T-helper 2 cell treated with Interferon-gamma antibody and Interleukin-4, amounts not matched to agents 100 ng/mL and 5 ng/mL, for 36 hours (primary cell): ENCODE data around the gene MYRIP. TPM values are rescaled to one million over a fixed set of nuclear protein-coding genes. Genes with fewer than 3 reads are reported as not detected.

Experiments used
- intact Hi-C: fragments of 100-400 bp; cut with micrococcal nuclease; formaldehyde crosslinking; loops from one replicate; pipeline ENCODE4 v1.15.1; 2023
- total RNA-seq: library from RNA; stranded (reverse); gene quantifications from 2 replicates; pipeline ENCODE4 v1.2.3, GENCODE V29; 2022

Gene MYRIP
- total RNA-seq, 1 donor from 2014 or later: not detected

DNA sequence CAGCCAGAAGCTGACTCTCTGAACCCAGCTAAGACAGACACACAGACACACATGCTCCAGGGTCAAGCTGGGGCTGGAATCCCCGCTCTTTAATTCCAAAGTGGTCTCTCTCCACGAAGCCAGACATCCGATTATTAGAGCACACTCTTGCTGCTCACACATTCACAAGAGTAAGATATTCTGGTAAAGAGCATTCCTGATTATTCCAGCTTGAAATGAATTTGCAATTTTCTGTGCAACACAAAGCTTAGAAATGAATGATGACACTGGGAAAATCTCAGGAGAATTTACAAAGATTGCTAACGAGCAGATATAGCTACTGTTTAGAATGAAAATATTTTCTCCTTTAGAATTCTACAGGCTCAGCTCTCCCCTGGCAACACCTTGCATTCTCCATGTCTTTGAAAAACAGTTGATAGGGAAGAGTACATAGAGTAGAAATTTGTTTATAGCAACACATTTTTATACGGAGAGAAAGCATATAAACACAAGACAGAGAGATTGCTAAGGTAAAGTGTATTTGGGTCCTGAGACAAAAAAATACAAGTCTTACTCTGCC lies 419.5 kb downstream of the MYRIP start:
- intact Hi-C loops: no loop called here

GRCh38 chr3:40229386-40229785 lies 420.0 kb downstream of the MYRIP start:
- intact Hi-C loops: no loop called here

DNA sequence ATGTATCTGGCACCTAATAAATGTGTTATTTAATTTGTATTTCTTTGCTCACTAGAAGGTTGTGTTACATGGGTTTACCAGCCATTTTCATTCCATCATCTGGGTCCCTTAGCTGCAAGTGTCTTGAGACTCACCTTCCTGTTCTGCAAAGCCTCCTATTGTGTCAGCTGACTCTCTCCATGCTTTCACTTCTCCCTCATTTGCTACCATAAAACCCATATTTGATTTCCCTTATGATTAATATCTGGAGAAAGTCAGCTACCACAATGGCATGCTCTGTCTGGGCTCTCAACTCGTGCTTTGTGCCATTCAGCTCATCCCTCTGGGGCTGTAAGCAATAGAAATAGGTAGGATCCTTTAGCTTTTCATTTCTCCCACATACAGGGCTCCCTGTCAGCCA lies 420.6 kb downstream of the MYRIP start:
- intact Hi-C loops: no loop called here

- intact Hi-C loops: no loop called here
Observed at GRCh38 chr3:40230382-40230781, 421.0 kb downstream of the MYRIP start.

DNA sequence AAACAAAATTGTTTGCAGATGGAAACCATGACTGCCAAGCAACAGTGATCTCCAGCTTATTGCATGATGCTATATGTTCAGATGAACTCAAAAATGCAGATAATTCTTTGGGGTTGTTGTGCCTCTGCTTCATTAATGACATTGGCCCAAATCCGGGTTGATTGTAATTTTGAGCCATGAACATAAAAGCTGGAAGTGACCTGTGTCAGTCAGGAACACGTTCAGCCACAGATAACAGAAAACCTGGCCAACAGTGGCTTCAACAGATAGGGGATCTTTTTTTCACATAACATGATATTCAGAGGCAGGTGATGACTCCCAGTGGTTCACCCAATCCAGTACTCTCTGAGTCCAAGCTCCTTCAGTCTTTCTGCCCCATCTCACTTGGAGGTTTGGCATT lies 423.2 kb downstream of the MYRIP start:
- intact Hi-C loops: no loop called here

DNA sequence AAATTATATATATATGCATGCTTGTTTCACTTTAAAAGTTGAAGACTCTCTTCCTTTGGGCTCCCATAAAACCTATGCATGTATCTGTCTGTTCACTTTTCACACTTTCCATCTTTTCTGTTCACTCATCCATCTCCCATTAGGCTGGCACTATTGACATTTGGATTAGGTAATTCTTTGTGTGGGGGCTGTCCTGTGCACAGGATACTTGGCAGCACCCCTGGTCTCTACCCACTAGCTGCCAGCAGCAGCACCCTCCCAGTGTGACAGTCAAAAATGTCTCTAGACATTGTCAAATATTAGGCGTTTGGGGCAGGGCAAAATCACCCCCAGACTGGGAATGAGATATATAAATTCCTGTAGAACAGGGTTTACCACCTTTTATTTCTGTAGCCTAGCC lies 427.8 kb downstream of the MYRIP start:
- intact Hi-C loops: no loop called here

DNA sequence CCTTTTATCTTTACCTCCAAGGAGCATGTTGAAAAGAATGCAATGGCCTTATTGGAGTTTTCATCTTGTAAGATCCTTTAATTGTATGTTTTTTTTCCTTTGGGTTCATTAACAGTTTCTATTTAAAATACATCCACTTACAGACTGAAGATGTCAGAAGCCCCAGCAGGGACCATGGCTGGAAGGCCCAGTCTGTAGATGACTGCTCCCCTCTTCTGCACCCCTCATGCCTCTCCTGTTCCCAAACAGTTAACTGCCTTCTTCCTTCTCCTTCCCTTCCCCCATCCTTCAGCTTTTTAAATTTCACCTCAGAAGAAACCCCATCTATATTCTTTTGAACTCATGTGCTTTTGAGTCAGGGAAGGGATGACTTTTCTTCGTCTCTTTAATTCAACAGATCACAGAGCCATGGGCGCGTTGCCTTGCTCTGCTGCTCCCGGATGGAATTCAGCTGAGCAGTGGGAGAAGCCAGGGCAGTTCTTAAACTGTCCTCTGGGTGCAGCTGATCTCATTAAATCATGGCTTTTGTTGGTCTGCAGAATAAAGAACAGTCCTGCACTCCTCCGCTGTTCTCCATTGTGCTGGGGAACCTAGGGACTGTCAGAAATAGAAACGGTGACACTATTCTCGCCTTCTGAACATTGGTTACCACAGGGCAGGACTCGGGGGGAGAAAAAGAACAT lies 428.6 kb downstream of the MYRIP start:
- intact Hi-C loops: no loop called here

DNA sequence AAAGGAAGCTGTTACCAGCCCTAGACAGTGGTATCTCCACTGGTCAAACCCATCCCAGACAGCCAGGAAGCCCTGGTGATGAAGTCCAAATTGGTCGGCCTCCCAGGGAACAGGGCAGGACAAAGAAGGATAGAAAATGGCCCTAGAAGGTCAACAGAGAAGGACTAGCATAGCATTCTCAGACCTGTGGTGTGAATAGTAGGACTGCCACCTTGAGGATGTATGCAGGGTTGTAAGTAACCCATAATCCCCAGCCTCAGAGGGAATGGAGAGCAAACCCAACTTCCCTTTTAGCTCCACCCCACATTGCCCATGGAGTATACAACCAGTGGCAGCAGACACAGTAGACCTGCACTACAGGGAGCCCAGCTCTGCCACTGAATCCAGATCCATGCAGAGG lies 431.5 kb downstream of the MYRIP start:
- intact Hi-C loops: no loop called here

DNA sequence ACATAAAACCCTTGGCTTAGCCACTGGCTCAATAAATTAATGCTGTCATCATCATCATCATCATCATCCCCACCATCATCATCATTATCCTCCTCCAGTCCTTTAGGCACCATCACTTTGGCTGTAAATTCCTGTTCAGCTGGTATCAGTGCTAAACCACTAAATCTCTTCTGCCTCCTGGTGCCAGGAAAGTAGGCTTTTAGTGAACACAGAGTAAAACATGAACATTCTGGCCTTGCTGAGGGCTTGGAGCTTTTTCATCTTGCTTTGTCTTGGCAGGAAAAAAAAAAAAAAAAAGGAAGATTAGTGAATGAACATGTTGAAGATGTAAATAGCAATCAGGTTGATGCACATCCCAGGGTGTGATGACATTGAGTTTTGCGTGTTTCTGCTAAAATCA lies 432.8 kb downstream of the MYRIP start:
- intact Hi-C loops: no loop called here

DNA sequence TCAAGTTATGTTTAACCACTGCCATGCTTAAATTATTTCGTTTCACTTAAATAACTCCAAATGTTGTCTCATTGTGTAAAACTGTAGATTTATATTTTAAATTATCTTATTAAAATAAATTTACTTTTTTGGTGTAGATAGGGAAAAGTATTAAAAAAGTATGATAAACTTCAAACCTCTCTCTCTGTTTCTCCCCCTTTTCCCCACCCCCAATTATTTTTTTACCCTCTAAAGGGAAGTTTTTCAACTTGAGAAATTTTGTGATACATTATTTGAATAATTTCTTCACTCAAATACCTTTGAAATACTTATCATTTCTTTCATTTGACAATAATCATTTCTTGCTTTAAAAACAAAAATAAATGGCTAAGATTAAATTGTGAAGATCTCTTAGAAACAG lies 433.2 kb downstream of the MYRIP start:
- intact Hi-C loops: no loop called here

GRCh38 chr3:40243056-40243455 lies 433.6 kb downstream of the MYRIP start:
- intact Hi-C loops: no loop called here

DNA sequence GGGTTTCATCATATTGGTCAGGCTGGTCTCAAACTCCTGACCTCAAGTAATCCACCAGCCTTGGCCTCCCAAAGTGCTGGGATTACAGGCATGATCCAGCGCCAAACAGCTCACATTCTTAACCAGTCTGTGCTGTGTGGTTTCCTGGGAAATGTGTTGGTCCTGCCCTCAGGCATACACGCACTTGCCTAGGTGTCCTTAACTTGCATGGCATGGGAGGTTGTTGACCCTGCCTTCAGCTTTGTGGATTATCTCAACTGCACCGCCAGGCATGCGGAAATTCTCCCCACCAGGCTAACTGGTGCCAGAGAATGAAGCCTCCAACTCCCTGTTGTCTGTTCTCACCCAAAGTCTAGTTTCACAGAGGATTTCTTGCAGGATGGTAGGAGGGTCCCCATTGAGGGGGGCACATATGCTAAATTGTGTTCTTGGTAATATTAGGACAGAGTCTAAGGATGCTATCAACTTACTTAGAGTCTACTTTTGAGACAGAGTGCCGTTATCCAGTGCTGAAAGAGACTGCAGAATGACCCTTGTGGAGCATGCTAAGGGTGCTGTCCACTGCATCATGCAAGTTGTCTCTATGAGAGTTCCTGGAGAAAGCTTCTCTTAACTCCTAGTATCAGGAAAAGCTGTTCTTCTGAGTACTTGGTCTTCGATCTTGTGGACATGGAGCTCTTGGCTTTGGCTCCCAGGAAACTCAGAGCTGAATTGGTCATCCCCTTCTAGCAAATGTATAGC lies 438.5 kb downstream of the MYRIP start:
- intact Hi-C loops: no loop called here

- intact Hi-C loops: no loop called here
Observed at GRCh38 chr3:40248591-40248990, 439.2 kb downstream of the MYRIP start.

- intact Hi-C loops: no loop called here
Observed at GRCh38 chr3:40249168-40249567, 439.8 kb downstream of the MYRIP start.

GRCh38 chr3:40254491-40254890 lies 445.1 kb downstream of the MYRIP start:
- intact Hi-C loops: no loop called here

DNA sequence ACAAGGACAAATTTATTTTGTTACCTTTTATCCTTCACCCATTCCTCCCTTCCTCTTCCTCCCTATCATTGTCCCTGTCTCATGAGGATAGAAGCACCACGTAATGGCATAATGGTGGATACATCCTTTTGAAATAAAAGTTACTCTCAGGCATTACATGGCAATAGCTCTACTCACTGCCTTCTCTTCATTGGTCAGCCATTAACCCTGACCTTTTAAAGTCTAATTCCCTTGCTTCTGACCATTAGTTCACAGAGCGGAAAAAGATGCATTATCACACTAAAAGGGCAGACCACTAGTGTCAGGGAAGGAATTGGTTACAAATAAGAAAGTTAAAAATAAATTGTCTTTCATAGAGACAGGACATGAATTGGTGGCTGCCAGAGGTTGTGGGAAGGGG lies 445.5 kb downstream of the MYRIP start:
- intact Hi-C loops: no loop called here

GRCh38 chr3:40255532-40255931 lies 446.1 kb downstream of the MYRIP start:
- intact Hi-C loops: no loop called here

GRCh38 chr3:40258064-40258463 lies 448.7 kb downstream of the MYRIP start:
- intact Hi-C loops: no loop called here

GRCh38 chr3:40258555-40258954 lies 449.1 kb downstream of the MYRIP start:
- intact Hi-C loops: no loop called here

GRCh38 chr3:40262331-40262730 lies 452.9 kb downstream of the MYRIP start:
- intact Hi-C loops: no loop called here

- intact Hi-C loops: no loop called here
Observed at GRCh38 chr3:40264451-40264850, 455.0 kb downstream of the MYRIP start.

- intact Hi-C loops: no loop called here
Observed at GRCh38 chr3:40265181-40265580, 455.8 kb downstream of the MYRIP start.
